GM21447 (cell line): ENCODE results near the gene ZNF227.
"Not testable (repeated sequence)": the region's sequence is repeated elsewhere in the genome, so short reads cannot be mapped to it uniquely, and the experiment has no call there.

Source experiments
- ATAC-seq: cut with Tn5 transposase; IDR thresholded peaks from one replicate; pipeline ENCODE4 v1.9.1; 2021; ENCODE audit not compliant: unreplicated experiment

Gene ZNF227

GRCh38 chr19:44212250-44212865 is at the start of gene ZNF227:
TSS of gene ZNF227 (plus strand) at chr19:44212532. CDS start at chr19:44217793, 5,261 bp downstream.
- ATAC-seq, result peak; percentile 85

DNA sequence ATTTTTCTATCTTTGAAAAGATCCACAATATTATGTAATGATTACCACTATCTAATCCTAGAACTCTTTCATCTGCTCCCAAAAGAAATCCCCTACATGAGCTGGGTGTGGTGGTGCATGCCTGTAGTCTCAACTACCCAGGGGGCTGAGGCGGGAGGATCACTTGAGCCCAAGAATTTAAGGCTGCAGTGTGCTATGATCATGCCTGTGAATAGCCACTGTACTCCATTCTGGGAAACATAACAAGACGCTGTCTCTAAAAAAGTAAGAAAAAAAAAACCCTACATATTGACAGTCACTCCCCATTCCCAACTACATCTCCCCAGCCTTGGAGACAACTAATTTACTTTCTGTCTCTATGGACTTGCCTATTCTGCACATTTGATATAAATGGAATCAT is 48.5 kb upstream of the ZNF227 start:
- ATAC-seq, result no peak

DNA sequence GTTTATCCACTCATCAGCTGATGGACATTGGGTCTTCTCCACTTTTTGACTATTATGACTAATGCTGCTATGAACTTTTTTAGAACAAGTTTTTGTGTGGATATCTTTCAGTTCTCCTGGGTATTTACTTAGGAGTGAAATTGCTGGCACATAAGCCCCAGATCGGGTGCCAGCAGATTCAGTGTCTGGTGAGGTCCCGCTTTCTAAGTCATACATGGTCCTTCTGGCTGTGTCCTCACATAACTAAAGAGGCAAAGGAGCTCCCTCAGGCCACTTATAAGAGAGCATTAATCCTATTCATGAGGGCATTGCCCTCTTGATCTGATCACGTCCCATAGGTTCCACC is 48.0 kb upstream of the ZNF227 start:
- ATAC-seq, result no peak

DNA sequence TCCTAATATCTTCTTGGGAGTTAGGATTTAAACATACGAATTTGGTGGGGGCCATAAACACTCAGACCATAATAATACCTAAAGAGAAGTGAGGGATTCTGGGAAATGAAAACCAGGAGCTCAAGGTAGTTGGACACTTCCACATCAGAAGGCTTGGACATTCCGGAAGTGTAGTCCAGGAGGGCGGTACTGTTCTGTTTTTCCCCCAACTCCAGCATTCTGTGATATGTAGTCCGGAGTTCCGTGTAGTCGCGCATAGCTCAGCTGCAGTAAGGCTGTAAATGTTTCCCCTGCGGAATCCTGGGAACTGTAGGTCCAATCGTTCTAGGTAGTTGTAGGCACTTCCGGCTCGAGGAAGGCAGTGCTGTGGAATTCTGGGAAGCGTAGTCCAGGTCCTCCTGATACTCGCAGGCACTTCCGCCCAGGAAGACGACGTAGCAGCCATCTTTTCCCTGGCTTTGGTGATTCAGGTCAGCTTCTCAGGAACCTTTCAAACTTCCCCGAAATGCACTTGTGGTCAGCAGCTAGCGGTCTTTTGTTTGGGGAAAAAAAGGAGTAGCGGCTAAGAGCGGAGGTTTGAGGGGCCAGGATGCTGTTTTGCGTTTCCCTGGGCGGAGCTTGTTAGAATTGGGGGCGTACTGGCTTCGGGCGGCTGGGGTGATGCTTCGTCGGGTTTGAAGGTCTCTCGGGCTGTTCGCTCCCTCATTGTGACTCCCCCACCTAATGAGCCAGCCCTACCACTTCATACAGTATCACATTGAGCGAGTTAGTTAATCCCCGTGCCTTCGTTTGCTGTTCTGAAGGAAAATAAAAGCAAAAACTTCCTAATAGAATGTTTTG is 47.4 kb upstream of the ZNF227 start, which contains the start of gene ZNF226:
Gene ZNF226 (plus strand): TSS at position 428 of the 840 bp plus-strand sequence. CDS start 4,981 bp downstream, outside the sequence.
- peak; percentile 93 for ATAC-seq

GRCh38 chr19:44170660-44171059 is 41.7 kb upstream of the ZNF227 start:
- not testable (repeated sequence) for ATAC-seq

GRCh38 chr19:44176590-44176989 is 35.7 kb upstream of the ZNF227 start:
- ATAC-seq, result no peak

DNA sequence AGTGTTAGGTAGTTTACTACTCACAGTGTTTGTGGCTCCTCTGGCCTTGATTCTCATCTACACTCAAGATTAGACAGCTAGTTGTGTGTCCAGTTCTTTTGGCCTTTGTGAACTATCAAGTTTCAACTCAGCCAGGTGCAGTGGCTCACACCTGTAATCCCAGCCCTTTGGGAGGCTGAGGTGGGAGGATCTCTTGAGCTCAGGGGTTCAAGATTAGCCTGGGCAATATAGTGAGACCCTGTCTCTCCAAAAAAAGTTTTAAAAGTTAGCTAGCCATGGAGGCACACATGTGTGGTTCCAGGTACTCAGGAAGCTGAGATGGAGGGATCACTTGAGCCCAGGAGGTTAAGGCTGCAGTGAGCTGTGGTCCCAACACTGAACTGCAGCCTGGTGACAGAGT is 31.4 kb upstream of the ZNF227 start:
- ATAC-seq, result no peak

DNA sequence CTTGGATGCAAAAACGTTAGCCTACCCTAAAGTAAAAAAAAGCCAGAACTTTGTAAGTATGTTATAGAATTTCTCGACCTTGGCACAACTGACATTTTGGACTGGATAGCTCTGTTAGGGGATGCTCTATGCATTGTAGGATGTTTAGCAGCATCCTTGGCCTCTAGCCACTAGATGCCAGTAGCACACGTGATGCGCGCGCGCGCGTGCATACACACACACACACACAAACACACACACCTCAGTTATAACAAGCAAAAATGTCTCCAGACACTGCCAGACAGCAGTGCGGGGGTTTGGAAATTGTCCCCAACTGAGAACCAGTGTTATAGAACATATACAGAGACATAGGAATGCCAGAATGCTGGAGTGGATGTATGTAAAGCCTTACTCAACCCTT is 30.2 kb upstream of the ZNF227 start:
- no peak for ATAC-seq

DNA sequence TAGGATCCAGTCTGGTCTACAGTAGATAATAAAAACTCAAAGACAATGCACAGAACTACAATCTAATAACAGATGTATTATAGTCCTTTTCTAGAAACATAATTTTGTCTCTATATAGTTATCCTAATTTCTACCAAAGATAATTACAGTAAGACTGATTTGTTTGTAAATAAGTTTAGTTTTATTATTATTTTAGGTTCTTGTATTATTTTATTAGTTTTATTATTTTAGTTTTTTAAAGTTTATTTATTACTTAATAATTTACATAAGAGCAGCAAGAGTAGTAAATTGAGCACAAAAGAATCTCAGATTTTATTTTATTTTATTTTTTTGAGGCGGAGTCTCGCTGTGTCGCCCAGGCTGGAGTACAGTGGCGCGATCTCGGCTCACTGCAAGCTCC is 22.3 kb upstream of the ZNF227 start:
- no peak for ATAC-seq

DNA sequence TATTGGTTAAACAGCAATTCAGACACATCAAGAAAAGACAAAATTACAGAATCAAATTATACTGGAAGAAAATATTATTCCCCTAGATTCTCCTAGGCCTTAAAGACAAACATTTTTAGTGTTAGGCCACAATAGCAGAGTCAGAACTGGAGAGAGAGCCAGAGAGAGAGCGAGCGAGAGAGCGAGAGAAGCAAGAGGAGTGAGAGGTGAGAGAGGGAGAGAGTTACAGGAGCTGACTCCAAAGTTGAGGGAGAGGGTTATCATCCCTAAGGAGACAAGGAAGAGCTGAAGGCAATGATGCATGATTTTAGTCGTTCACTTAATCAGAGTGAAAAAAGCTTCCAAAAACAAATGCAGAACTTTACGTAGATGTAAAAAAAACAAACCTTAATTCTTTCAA is 20.2 kb upstream of the ZNF227 start:
- ATAC-seq, result no peak

GRCh38 chr19:44196772-44197171 is 15.6 kb upstream of the ZNF227 start:
- ATAC-seq, result no peak

DNA sequence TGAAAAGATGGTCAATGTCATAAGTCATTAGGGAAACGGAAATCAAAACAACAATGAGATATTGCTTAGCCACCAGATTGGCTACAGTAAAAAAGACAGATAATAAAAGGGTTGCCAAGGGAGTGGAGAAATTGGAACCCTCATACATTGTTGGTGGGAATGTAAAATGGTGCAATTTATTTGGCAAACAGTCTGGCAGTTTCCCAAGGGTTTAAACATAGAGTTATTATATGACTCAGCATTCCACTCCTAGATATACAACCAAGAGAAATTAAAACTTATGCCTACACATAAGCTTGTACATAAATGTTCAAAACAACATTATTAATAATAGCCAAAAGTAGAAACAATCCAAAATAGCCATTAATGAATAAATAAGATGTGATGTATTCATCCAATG is 9.9 kb upstream of the ZNF227 start:
- ATAC-seq, result no peak

DNA sequence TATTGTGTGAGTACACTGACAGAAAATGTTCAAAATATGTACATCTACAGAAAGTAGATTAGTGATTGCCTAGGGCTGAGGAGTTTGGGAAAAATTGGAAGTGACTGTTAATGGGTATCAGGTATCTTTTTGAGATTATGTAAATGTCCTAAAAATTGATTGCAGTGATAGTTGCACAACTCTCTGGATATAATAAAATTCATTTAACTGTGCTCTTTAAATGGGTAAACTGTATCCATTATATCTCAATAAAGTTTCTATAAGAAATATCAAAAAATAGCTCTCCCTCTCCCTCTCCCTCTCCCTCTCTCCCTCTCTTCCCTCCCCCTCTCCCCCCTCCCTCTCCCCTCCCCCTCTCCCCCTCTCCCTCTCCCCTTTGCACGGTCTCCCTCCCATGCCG is 9.4 kb upstream of the ZNF227 start:
- no peak for ATAC-seq

DNA sequence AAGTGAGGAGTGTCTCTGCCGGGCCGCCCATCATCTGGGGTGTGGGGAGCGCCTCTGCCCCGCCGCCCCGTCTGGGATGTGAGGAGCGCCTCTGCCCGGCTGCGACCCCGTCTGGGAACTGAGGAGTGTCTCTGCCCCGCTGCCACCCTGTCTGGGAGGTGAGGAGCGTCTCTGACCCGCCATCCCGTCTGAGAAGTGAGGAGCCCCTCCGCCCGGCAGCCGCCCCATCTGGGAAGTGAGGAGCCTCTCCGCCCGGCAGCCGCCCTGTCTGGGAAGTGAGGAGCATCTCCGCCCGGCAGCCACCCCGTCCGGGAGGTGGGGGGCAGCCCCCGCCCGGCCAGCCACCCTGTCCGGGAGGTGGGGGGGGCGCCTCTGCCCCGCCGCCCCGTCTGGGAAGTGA is 8.5 kb upstream of the ZNF227 start:
- not testable (repeated sequence) for ATAC-seq

DNA sequence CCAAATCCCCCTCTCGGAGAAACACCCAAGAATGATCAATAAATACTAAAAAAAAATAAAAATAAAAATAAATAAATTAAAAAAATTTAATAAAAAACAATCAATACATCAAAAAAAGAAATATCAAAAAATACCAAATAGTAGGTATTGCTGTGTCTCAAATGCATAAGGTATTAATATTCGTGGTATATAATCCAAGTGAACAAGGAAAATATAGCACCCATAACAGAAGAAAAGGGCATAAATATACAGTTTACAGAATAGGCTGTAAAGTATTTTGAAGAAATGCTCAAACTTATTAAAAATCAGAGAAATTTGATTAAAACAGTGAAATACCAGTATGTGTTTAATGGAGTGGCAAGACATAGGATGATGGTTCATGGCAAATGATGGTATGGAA is 7.6 kb upstream of the ZNF227 start:
- no peak for ATAC-seq

DNA sequence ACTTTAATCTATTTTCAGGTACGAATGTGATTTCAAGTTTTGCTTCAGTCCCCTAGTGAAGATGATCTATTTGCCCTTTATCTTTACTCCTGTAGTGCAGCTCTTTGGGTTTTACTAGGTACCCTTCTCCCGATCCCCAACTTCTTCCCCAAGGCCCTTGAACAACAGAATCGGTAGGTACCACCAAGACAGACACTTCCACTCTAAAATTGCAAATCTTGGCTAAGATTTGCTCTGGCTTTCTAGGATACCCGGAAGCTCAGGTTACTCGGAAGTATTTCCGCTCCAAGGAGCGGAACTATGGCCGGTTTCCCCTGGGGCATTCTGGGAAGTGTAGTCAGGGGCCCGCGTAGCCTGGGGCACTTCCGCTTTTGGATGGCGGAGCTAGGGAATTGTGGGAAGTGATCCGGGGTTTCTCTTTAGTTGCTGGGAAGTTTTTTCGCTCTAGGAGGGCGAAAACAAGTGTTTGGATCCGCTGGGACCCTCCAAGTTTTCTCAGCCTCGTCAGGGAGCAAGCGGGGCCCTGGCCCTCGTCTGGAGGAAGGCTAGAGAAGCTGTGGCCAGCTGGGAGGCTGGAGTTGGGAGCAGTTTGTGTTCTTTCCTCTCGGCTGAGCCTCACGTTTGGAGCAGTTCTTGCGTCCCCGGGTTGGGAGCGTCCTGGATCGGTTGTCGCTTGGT is 5.1 kb upstream of the ZNF227 start:
- peak; percentile 75 for ATAC-seq

GRCh38 chr19:44212866-44213346 is 574 bp downstream of the ZNF227 start:
- peak; percentile 16 for ATAC-seq

GRCh38 chr19:44219926-44220325 is 7.6 kb downstream of the ZNF227 start:
- not testable (repeated sequence) for ATAC-seq

GRCh38 chr19:44220761-44221160 is 8.4 kb downstream of the ZNF227 start:
- not testable (repeated sequence) for ATAC-seq

GRCh38 chr19:44221291-44221690 is 9.0 kb downstream of the ZNF227 start:
- ATAC-seq, result not testable (repeated sequence)

DNA sequence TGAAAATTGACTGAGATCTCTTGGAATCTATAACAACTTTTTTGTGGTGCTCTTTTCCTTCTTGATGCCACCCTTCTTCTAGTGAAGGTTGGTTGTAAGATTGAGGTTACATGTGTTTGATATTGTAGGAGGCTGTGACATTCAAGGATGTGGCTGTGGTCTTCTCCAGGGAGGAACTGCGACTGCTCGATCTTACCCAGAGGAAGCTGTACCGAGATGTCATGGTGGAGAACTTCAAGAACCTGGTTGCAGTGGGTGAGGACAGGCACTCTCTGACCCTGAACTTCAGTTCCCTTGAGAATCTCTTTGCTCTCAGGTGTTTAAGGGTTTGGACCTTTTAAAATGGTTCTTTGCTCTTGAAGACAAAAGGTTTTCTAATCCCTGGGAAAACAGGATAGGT is 16.0 kb downstream of the ZNF227 start:
- ATAC-seq, result no peak

GRCh38 chr19:44232867-44233266 is 20.5 kb downstream of the ZNF227 start:
- no peak for ATAC-seq
